Measurements from ENCODE around the gene CAPN14.

CAPN14 gene

DNA sequence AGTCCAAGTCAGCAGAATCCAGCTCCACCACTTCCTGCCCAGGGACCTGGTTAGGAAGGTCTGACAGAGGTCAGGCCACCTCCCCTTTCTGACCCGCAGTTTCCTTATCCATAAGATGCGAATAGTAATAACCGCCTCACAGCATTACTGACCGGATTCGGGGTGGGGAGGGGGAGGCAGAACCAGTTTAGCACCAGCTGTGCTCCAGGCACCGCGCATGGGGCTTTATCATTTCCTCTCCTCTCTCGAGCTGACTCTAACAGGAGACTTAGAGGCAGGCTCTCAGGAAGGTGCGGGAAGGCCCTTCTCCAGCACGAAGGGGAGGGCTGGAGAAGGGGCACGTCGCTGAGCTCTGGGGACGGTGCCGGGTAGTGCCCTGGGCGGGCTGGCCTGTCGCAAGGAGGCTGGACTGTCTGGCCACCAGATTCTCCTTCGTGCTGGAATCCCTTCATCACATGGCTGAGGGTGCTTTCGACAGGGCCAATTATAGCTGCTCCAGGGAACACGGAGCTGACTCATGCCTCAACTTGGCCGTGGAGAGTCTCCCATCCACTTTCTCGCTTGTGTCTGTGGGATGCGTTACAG is 22.4 kb upstream of the CAPN14 start:
- CTCF ChIA-PET = no interaction called here
- DNase-seq (ENCODE audit: extremely low spot score) = no peak
- no peak for TF ChIP-seq FOXK2 (IDR thresholded peaks at IDR 0.05)
- TF ChIP-seq SUZ12 (IDR thresholded peaks at IDR 0.05) = no peak
- TF ChIP-seq SP1 (IDR thresholded peaks at IDR 0.05) = no peak
- no peak for TF ChIP-seq FOXM1 (IDR thresholded peaks at IDR 0.05; ENCODE audit: borderline replicate concordance)
- TF ChIP-seq NFRKB (IDR thresholded peaks at IDR 0.05) = no peak
- no peak for TF ChIP-seq FOXA1 (IDR thresholded peaks at IDR 0.05)
- no peak for TF ChIP-seq L3MBTL2 (conservative IDR thresholded peaks at IDR 0.05)
- TF ChIP-seq CTBP1 (IDR thresholded peaks at IDR 0.05; ENCODE audit: borderline replicate concordance) = no peak
- TF ChIP-seq HDGF (IDR thresholded peaks at IDR 0.05; ENCODE audit: borderline replicate concordance) = no peak
- no peak for TF ChIP-seq TARDBP (IDR thresholded peaks at IDR 0.05)
- no peak for TF ChIP-seq BHLHE40 (IDR thresholded peaks at IDR 0.05; ENCODE audit: borderline replicate concordance)
- TF ChIP-seq ELF4 (IDR thresholded peaks at IDR 0.05) = no peak
- POLR2A ChIA-PET = no interaction called here

DNA sequence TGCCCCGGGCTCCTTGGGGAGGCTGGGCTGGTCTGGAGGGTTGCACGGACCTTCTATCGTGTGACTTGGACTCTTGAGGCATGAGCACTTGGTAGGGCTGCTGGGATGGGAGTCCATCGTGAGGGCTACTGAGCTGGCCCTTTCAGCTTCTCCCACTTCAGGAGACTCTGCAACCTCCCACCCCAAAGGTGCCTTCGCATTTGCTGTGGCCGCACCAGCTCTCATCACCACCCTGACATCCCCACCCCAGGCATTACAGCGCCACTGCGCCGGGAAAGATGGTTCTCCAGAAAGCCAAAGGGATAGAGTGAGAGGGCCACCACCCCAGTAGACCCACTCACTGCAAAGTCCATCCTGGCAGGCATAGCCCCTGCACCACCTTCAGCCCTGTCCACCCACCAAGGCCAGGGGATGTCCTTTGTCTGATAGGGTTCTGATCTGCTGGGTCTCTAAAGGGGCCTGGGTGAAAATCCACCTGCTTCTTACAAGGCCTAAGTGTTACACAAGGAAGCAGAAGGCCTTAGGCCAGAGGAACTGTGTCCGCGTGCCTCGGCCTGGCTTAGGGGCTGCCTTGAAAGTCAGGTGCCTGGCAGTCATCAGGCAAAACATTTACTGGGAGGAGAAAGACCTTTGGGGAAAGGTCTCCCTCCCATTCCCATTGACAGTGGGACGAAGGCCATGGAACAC is 21.7 kb upstream of the CAPN14 start:
- TF ChIP-seq FOXK2 (IDR thresholded peaks at IDR 0.05) = no peak
- POLR2A ChIA-PET = no interaction called here
- no peak for DNase-seq (ENCODE audit: extremely low spot score)
- CTCF ChIA-PET = no interaction called here

DNA sequence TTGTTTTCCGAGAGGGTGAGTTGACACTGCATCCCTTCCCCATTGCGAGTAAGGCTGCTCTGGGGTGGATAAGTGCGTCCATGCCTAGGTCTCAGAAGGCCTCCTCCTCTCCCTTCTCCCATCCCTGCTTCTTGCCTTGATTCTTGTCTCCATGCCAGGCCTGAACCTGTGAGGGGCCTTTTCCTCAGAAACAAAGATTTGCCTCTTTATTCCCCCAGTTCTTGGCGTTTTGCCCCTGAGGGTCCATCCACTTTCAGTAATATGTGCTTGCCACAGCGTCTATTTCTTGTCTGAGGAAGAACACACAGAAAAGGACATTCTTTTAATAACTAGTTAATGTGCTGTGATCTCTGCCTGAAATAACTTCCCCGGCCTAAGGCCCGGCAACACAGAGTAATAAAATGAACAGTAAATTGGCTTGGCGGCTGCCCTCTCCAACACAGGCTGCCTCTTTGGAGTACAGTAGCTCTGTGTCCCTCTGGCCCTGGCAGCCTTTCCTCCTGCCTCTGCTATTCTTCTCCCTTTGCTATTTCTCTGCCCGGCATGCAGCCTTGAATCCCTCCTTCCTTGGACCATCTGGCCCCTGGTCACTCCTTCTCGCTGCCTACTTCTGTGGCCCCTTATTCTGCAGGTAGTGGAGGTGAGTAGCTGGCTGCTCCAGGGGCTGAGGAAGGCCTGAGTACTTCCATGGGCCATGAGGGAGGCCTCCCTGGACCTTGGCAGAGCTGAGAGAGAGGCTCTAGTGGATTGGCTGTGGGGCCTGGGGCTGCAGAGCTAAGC is 21.0 kb upstream of the CAPN14 start:
- ChIA-PET POLR2A (no interaction called here), CTCF (no interaction called here)
- TF ChIP-seq BHLHE40 (IDR thresholded peaks at IDR 0.05; ENCODE audit: borderline replicate concordance) (no peak), HDGF (IDR thresholded peaks at IDR 0.05; ENCODE audit: borderline replicate concordance) (no peak), FOXM1 (IDR thresholded peaks at IDR 0.05; ENCODE audit: borderline replicate concordance) (no peak), CTBP1 (IDR thresholded peaks at IDR 0.05; ENCODE audit: borderline replicate concordance) (no peak), ARNT (IDR thresholded peaks at IDR 0.05) (no peak), NFRKB (IDR thresholded peaks at IDR 0.05) (no peak), FOXA1 (IDR thresholded peaks at IDR 0.05) (no peak), SUZ12 (IDR thresholded peaks at IDR 0.05) (no peak), ELF4 (IDR thresholded peaks at IDR 0.05) (no peak), SP1 (IDR thresholded peaks at IDR 0.05) (no peak), TARDBP (IDR thresholded peaks at IDR 0.05) (no peak), L3MBTL2 (conservative IDR thresholded peaks at IDR 0.05) (no peak), LEF1 (IDR thresholded peaks at IDR 0.05; ENCODE audit: borderline replicate concordance) (no peak), FOXK2 (IDR thresholded peaks at IDR 0.05) (no peak), ZNF384 (IDR thresholded peaks at IDR 0.05) (no peak)
- TF ChIP-seq, protein P1, sequence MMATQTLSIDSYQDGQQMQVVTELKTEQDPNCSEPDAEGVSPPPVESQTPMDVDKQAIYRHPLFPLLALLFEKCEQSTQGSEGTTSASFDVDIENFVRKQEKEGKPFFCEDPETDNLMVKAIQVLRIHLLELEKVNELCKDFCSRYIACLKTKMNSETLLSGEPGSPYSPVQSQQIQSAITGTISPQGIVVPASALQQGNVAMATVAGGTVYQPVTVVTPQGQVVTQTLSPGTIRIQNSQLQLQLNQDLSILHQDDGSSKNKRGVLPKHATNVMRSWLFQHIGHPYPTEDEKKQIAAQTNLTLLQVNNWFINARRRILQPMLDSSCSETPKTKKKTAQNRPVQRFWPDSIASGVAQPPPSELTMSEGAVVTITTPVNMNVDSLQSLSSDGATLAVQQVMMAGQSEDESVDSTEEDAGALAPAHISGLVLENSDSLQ (IDR thresholded peaks at IDR 0.05) = no peak
- no peak for DNase-seq (ENCODE audit: extremely low spot score)

DNA sequence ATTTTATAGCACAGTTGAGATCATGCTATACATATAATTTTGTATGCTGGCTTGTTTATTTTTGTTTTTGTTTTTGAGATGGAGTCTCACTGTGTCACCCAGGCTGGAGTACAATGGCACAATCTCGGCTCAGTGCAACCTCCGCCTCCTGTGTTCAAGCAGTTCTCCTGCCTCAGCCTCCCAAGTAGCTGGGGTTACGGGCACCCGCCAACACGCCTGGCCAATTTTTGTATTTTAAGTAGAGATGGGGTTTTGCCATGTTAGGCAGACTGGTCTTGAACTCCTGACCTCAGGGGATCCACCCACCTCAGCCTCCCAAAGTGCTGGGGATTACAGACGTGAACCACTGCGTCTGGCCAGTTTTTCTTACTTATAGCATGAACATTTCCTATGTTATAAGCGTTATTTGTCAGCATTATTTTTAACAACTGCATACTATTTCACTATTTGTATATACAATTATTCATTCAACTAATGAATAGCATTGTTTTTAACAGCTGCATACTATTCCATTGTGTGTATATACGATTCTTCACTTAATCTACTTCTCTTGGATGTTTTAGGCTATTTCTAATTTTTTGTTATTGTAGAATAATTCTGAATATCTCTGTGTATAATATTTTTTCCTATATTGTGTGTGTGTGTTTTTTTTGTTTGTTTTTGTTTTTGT is 20.2 kb upstream of the CAPN14 start:
- ChIA-PET CTCF (no interaction called here), POLR2A (no interaction called here)
- no peak for DNase-seq (ENCODE audit: extremely low spot score)
- TF ChIP-seq SUZ12 (IDR thresholded peaks at IDR 0.05) (no peak), ARNT (IDR thresholded peaks at IDR 0.05) (no peak), SP1 (IDR thresholded peaks at IDR 0.05) (no peak), L3MBTL2 (conservative IDR thresholded peaks at IDR 0.05) (no peak), HDGF (IDR thresholded peaks at IDR 0.05; ENCODE audit: borderline replicate concordance) (no peak), NFRKB (IDR thresholded peaks at IDR 0.05) (no peak), ZNF384 (IDR thresholded peaks at IDR 0.05) (no peak), ELF4 (IDR thresholded peaks at IDR 0.05) (no peak), LEF1 (IDR thresholded peaks at IDR 0.05; ENCODE audit: borderline replicate concordance) (no peak), TARDBP (IDR thresholded peaks at IDR 0.05) (no peak), FOXM1 (IDR thresholded peaks at IDR 0.05; ENCODE audit: borderline replicate concordance) (no peak), FOXK2 (IDR thresholded peaks at IDR 0.05) (no peak)
- TF ChIP-seq, protein P1 (IDR thresholded peaks at IDR 0.05) = no peak

DNA sequence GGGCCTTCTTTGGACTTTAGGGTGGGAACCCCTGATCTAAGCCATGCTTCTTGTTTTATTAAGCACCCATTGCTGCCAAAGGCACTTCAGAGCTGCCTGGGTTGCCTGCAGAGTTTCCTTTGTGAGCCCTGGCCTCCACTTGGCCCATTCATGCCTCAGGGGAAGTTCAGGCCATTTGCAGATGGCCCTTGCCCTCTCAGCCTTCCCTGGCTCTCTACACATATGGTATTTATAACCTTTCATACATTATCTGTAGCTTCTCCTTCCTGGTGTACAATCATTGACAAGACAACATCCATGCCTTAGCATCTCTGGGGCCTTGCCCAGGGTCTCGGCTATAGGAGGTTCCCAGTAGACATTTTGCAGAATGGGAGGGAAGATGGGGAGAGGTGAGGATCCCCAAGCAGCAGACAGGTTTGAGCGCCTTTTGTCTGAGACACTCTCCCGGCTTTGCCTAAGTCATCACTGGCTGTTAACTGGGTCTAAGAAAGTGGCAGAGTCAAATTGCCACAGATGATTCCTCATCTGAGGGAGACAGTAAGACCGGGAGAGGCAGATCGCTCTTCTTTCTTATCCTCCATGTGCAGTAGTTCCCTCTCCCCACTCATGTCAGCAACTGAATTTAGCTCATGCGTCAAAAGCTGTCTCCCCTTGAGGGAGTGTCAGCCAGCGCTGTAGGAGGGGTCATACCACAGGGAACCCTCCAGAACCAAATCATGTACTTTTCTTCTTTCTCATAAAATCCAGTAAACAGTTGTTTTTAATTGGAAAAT is 19.3 kb upstream of the CAPN14 start:
- ChIA-PET CTCF (no interaction called here), POLR2A (no interaction called here)
- DNase-seq (ENCODE audit: extremely low spot score) = no peak
- TF ChIP-seq NFRKB (IDR thresholded peaks at IDR 0.05) (no peak), L3MBTL2 (conservative IDR thresholded peaks at IDR 0.05) (no peak), FOXA1 (IDR thresholded peaks at IDR 0.05) (no peak), FOXK2 (IDR thresholded peaks at IDR 0.05) (no peak), ZNF384 (IDR thresholded peaks at IDR 0.05) (no peak), HDGF (IDR thresholded peaks at IDR 0.05; ENCODE audit: borderline replicate concordance) (no peak), TARDBP (IDR thresholded peaks at IDR 0.05) (no peak), FOXM1 (IDR thresholded peaks at IDR 0.05; ENCODE audit: borderline replicate concordance) (no peak), CTBP1 (IDR thresholded peaks at IDR 0.05; ENCODE audit: borderline replicate concordance) (no peak), SUZ12 (IDR thresholded peaks at IDR 0.05) (no peak), ELF4 (IDR thresholded peaks at IDR 0.05) (no peak)
- TF ChIP-seq, protein P1 (IDR thresholded peaks at IDR 0.05) = no peak
